Activated B cell treated with CpG ODN at 0.5 μM for 24 hours (primary cell): ENCODE results near the gene ARHGAP15. TPM values are rescaled to one million over a fixed set of nuclear protein-coding genes. Genes with fewer than 3 reads are reported as not detected.

Experiments
- ATAC-seq: fragments of 200-7000 bp; cut with Tn5 transposase; one replicate; pipeline ENCODE4 v1.10.0; 2021; ENCODE audit warnings: low read depth, mild to moderate bottlenecking, moderate library complexity
- CTCF ChIA-PET: fragments of 350-600 bp; sonication (Branson Sonifier 250); formaldehyde crosslinking; loops from one replicate; lab custom pipeline; 2021; ENCODE audit warnings: antibody characterized with exemption; lab: Charles Lee
- POLR2A ChIA-PET: fragments of 350-600 bp; sonication (Branson Sonifier 250); formaldehyde crosslinking; loops from one replicate; lab custom pipeline; 2021; ENCODE audit warnings: antibody characterized with exemption; lab: Charles Lee
- DNase-seq: peaks from one replicate; pipeline ENCODE4 v3.0.0; 2022
- H3K27ac Mint-ChIP-seq: one replicate; pipeline ENCODE4 v1.8.0; 2020; ENCODE audit warnings: mixed read lengths
- H3K27me3 Mint-ChIP-seq: one replicate; pipeline ENCODE4 v1.8.0; 2021; ENCODE audit warnings: mixed read lengths
- H3K36me3 Mint-ChIP-seq: one replicate; pipeline ENCODE4 v1.8.0; 2021; ENCODE audit warnings: low read depth, mixed read lengths
- H3K4me1 Mint-ChIP-seq: one replicate; pipeline ENCODE4 v1.8.0; 2021; ENCODE audit warnings: mixed read lengths
- H3K4me3 Mint-ChIP-seq: one replicate; pipeline ENCODE4 v1.8.0; 2020; ENCODE audit warnings: mild to moderate bottlenecking, mixed read lengths
- H3K9me3 Mint-ChIP-seq: one replicate; pipeline ENCODE4 v1.8.0; 2020; ENCODE audit warnings: mixed read lengths
- CTCF ChIP-seq: fragments of 200-600 bp; IDR thresholded peaks from one replicate; pipeline ENCODE4 v1.8.0; 2022; ENCODE audit warnings: antibody characterized with exemption, mild to moderate bottlenecking
- intact Hi-C: fragments of 100-400 bp; cut with micrococcal nuclease; formaldehyde crosslinking; loops from one replicate; pipeline ENCODE4 v1.15.1; 2024
- total RNA-seq: library from RNA; stranded (reverse); gene quantifications from 2 replicates; pipeline ENCODE4 v1.2.3, GENCODE V29; 2022

Gene ARHGAP15
- total RNA-seq, 1 donor from 2014 or later: 112 TPM

- CTCF ChIA-PET: interaction anchor here (1.3 to 2.3 kb wide), 8 partner anchors 9 to 119 kb away, joined by 3 to 10 read pairs (median 6); partner anchors contain the start of gene ARHGAP15
- peak; percentile 91 for ATAC-seq
- DNase-seq: no peak
- H3K27ac Mint-ChIP-seq: peak overlapping the region; percentile 89
- H3K27me3 Mint-ChIP-seq: no peaks in the 10 kb centered on the region
- peaks cover 29% of the 10 kb centered on the region for H3K36me3 Mint-ChIP-seq
- H3K4me3 Mint-ChIP-seq: peak overlapping the region; percentile 56
- no peak for TF ChIP-seq CTCF
- H3K9me3 Mint-ChIP-seq: no peaks in the 10 kb centered on the region
- intact Hi-C loops: loop anchor here (1.0 to 2.0 kb wide), 4 partner anchors 9 to 17 kb away; partner anchors contain the start of gene ARHGAP15
- peaks cover 92% of the 10 kb centered on the region for H3K4me1 Mint-ChIP-seq
- POLR2A ChIA-PET: interaction anchor here (0.8 to 5.5 kb wide), 5 partner anchors 9 to 20 kb away, joined by 4 to 66 read pairs (median 7); partner anchors contain the start of gene ARHGAP15
Observed at GRCh38 chr2:143140864-143141661, 11.8 kb downstream of the ARHGAP15 start.

- Mint-ChIP-seq H3K4me1 (peaks cover 92% of the 10 kb centered on the region), H3K4me3 (no peak overlapping the region), H3K36me3 (peaks cover 21% of the 10 kb centered on the region), H3K27ac (peak overlapping the region; percentile 89), H3K9me3 (no peaks in the 10 kb centered on the region), H3K27me3 (no peaks in the 10 kb centered on the region)
- no peak for DNase-seq
- ChIA-PET CTCF (interaction anchor here (2.0 kb wide), 1 partner anchor 11 kb away, joined by 10 read pairs; no protein-coding TSS in a partner anchor), POLR2A (interaction anchor here (2.0 to 5.5 kb wide), 3 partner anchors 11 to 15 kb away, joined by 7 to 66 read pairs (median 9); partner anchors contain the start of gene ARHGAP15)
- ATAC-seq: no peak
- intact Hi-C loops: no loop called here
- no peak for TF ChIP-seq CTCF
Observed at GRCh38 chr2:143142598-143142997, 13.4 kb downstream of the ARHGAP15 start.

GRCh38 chr2:143144813-143145455, 15.7 kb downstream of the ARHGAP15 start:
- DNase-seq (no peak), ATAC-seq (no peak)
- Mint-ChIP-seq H3K36me3 (peaks cover 25% of the 10 kb centered on the region), H3K27me3 (no peaks in the 10 kb centered on the region), H3K27ac (no peak overlapping the region), H3K4me3 (no peak overlapping the region), H3K9me3 (no peaks in the 10 kb centered on the region), H3K4me1 (peaks cover 92% of the 10 kb centered on the region)
- ChIA-PET POLR2A (no interaction called here), CTCF (interaction anchor here (0.5 to 1.2 kb wide), 2 partner anchors 17 to 298 kb away, joined by 3 read pairs; no protein-coding TSS in a partner anchor)
- intact Hi-C loops: no loop called here
- no peak for TF ChIP-seq CTCF

- H3K36me3 Mint-ChIP-seq: peaks cover 25% of the 10 kb centered on the region
- no peak for TF ChIP-seq CTCF
- H3K4me3 Mint-ChIP-seq: no peak overlapping the region
- DNase-seq (no peak), ATAC-seq (no peak)
- no peaks in the 10 kb centered on the region for H3K27me3 Mint-ChIP-seq
- ChIA-PET CTCF (interaction anchor here (1.0 to 1.6 kb wide), 2 partner anchors 16 to 112 kb away, joined by 3 to 4 read pairs; no protein-coding TSS in a partner anchor), POLR2A (no interaction called here)
- intact Hi-C loops: no loop called here
- no peaks in the 10 kb centered on the region for H3K9me3 Mint-ChIP-seq
- peaks cover 92% of the 10 kb centered on the region for H3K4me1 Mint-ChIP-seq
- no peak overlapping the region for H3K27ac Mint-ChIP-seq
Observed at GRCh38 chr2:143146366-143146765, 17.1 kb downstream of the ARHGAP15 start.
